ENCODE data around the gene DEPDC4.
"Not testable (repeated sequence)": the region's sequence is repeated elsewhere in the genome, so short reads cannot be mapped to it uniquely, and the experiment has no call there.

DEPDC4 gene

DNA sequence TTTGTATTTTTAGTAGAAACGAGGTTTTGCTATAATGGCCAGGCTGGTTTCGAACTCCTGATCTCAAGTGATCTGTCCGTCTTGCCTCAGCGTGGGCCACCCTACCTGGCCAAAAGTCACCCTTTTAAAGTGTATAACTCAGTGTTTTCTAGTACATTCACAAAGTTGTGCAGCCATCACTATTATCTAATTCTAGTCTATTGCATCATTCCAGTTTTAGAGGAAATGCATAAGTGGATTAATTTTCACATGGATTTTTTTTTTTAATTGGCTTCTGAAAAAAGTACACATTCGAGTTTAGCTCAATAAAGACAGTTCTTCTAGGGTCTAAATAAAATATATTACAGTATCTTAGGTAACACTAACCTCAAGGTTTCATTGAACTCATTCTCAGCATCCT, 3.7 kb downstream of the DEPDC4 start:
- DNase-seq (ENCODE audit: low read depth) = no peak

DNA sequence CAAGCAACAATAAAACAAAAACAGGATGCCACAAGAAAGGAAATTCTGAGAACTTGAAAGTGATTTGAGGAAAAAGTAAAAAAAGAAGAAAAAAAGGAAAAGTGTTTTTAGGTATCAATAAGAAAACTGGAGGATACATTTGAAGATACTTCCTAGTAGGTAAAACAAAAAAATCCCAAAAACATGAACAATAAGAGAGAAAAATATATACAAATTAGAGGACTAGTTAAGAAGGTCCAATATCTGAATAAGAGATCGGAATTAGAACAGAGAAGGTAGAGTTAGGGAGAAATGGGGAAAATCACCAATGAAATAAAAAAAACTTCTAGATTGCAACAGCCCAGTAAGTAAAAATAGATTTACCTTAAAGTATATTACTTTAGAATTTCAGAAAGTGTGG, 8.8 kb downstream of the DEPDC4 start:
- DNase-seq (ENCODE audit: low read depth) = no peak

DNA sequence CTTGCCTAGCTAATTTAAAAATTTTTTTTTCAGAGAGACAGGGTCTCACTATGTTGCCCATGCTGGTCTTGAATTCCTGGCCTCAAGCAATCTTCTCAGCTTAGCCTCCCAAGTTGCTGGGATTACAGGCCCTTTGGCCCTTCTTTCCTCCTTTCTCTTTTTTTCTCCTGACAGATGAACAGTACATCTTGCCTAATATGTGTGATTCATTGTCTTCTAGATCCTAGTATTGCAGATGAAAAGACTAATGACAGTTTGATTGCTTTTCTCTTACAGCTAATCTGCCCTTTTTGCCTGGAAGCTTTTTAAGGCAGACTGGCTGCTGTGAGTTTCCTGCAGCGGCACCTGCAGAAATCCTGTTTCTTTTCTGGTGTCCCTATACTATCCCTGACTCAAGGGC, 12.0 kb downstream of the DEPDC4 start:
- DNase-seq (ENCODE audit: low read depth) = no peak

DNA sequence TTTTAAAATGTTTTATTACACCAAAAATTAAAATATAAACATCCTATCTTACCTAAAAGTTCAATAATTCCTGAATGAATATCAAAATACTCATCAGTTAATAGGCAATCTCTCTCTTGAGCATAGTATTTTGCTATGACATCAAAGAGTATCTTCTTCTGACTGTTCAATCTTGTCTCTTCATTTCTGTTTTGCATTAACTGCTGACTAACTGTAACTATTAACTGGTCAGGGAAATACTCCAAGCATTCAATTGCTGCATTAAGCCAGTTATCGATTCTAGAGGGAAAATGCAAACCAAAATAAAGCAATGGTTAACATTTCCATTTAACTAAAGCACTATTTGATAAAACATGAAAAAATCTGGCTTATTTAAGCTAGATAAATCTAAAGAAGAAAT, 13.4 kb downstream of the DEPDC4 start:
- DNase-seq (ENCODE audit: low read depth) = no peak

DNA sequence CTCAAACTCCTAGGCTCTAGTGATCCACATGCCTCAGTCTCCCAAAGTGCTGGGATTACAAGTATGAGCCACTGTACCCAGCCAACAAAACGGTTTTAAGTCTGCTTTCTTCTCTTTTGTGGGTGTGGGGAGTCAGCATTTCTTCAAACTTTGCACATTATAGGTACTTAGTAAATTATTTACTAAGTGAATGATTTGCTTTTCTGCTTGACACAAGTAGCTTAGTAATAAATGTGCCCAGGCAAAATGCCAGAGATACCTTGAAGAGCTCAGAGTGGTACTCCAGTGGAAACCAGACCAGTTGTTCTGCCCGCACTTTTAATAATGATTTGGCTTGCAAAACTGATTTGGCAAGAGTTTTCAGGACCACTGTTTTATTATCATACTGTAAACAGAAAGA, 15.0 kb downstream of the DEPDC4 start:
- DNase-seq (ENCODE audit: low read depth) = no peak

DNA sequence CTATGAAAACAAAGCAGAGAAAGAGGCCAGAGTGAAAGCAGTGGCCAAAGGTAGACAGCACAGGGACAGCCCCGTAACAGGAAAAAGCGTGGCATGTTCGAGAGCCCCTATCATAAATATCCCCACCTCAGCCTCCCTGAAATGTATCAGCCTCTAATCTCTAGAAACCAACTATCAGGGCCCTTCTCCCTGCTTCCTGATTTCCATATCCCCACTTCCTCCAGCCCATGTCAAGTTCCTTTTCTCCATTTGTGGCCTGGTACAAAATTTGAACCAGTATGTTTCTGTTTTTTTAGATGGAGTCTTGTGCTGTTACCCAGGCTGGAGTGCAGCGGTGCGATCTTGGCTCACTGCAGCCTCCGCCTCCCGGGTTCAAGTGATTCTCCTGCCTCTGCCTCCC, 16.9 kb downstream of the DEPDC4 start:
- DNase-seq (ENCODE audit: low read depth) = no peak

DNA sequence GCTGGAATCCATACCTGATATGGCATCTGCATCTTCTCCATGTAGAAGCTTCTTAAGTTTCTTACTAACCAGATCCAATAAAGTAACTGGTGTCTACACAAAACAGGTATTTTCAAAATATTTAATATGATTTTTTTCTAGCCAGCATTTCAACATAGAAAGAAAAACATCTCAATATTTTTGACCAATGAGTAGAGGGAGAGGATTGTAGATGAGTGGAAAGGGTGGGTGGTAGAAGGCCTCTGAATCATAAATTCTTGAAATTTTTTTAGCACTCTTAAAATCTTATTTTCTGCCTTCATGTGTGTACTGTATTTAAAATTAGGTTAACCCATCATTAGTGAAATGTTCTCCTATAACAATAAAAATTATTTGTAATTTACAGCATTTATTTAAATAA, 18.0 kb downstream of the DEPDC4 start:
- DNase-seq (ENCODE audit: low read depth) = no peak

DNA sequence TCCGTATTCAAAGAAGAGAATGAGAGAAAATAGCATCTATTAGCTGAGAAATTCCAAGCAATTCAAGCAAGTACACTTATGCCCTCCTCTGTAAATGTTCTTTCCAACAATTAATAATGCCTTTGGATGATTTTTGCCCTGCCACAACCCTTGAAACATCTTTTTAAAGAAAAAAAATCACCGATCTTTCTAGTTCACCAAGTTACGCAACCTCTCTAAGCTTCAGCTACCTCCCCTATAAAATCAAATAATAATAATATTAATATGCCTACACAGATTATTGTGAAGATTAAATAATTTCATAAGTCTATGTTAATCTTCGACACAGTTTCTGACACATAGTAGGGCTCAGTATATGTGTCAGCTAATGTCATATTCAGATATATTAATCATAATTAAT, 19.1 kb downstream of the DEPDC4 start:
- DNase-seq (ENCODE audit: low read depth) = no peak

DNA sequence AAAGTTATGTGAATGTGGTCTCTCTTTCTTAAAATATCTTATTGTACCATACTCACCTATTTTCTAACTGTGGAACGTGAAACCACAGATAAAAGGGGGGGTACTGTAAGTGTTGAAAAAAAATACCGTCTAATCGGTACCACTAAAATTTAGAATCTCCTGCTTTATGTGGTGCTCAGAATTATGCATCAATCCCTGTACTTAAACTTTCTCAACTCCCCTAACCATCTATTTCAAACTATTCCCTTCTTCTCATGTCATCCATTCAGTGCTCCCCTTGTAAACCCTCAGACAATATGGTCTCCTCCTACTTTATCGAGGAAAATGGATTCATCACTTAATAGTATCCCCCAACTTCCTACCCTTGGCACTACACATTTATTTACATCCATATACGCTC, 23.7 kb downstream of the DEPDC4 start:
- DNase-seq (ENCODE audit: low read depth) = no peak

DNA sequence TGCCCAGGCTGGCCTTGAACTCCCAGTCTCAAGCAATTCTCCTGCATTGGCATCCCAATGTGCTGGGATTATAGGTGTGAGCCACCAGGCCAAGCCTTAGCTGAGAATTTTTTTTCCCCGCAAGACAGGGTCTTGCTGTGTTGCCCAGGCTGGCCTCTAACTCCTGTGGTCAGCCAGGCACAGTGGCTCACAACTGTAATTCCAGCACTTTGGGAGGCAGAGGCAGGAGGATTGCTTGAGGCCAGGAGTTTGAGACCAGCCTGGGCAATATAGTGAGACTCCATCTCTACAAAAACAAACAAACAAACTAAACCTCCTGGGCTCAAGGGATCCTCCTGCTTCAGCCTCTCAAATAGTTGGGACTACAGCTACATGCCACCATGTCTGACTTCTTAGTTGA, 27.3 kb downstream of the DEPDC4 start:
- DNase-seq (ENCODE audit: low read depth) = no peak

DNA sequence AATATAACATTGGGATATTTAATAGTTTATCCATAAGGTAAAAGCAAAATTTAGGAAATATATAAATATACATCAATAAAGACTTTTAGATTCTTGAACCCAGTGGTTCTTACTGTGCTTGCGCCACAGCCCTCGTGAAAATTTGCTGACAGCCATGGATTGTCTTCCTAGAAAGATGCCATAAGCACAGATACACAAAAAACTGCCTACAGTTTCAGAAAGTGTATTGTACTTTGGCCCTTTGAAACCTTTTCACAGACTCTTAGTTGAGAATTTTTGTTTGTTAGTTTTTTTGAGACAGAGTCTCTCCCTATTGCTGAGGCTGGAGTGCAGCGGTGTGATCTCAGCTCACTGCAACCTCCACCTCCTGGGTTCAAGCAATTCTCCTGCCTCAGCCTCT, 28.1 kb downstream of the DEPDC4 start:
- DNase-seq (ENCODE audit: low read depth) = no peak

DNA sequence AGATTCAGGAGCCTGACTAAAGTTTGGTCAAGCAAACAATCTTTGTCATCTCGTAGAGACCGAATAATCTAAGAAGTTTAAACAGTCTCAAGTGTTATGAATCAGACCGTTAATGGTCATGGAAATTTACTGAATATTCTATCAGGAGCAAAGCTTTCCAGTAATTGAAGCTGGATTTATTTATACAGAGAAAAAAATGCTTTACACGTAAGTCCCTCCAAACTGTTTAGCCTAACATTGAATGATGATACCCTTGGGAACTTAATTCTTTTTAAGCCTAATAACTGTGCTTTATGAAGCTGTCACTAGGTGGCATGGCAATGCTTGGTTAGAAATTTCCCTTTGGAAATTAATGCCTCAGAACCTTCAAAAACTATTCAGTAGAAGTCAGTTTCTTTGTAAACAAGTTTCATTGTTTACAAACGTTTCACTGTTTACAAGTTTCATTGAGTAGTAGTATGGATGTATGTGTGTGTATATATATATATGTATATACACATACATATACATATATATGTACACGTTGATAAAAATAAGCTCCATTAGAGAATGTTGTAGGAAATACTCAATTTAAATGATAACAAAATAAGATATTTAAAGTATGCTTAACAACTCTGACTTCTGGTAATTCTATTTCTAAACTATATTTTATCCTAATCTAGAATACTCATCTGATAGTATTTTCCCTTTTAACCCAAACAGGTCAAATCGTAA, 32.1 kb downstream of the DEPDC4 start:
- DNase-seq (ENCODE audit: low read depth) = peak; percentile 21

DNA sequence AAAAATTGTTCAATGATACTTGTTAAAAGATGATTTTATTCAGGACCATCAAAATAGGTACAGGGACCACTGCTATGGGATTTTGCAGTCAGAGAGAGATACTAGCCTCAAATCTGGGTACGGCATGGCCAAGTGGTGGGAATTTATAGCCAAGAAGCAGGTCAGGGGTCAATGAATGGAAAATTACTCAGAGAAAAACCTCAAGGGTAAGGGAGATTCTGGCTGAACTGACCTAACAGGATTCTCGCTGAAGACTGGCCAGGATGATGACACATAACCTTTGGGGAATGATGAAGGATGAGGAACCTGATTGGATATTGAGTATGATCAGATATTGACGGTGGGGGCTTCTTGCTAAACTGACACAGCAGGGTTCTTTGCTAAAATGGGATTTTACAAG, 32.7 kb downstream of the DEPDC4 start:
- DNase-seq (ENCODE audit: low read depth) = peak; percentile 27

DNA sequence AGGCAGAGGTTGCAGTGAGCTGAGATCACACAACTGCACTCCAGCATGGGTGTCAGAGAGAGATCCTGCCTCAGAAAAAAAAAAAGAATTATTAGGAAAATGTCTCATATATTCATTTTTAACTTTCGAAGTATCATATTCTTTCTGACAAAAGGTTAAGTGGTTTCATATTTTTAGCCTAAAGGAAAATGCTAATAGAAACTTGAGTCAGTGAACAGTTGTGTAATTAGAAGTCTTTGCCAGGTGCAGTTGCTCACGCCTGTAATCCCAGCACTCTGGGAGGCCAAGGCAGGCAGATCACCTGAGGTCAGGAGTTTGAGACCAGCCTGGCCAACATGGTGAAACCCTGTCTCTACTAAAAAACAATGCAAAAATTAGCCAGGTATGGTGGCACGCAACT, 35.0 kb downstream of the DEPDC4 start:
- DNase-seq (ENCODE audit: low read depth) = not testable (repeated sequence)

DNA sequence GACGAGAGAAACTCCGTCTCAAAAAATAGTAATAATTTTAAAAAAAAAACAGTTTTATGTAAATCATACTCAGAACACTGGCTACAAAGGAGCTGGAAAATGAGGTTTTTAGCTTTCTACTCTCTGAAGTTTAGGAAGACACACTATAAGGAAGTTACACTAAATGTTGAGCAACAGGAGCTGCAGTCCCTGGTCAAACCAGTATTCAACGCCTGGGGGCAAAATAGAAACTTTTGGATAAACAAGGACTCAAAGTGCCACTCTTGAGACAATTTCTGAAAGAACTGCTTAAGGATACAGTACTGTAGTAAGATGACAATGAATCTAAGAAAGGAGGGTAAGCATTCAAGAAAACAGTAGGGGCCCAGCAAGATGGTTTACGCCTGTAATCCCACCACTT, 37.0 kb downstream of the DEPDC4 start:
- no peak for DNase-seq (ENCODE audit: low read depth)

DNA sequence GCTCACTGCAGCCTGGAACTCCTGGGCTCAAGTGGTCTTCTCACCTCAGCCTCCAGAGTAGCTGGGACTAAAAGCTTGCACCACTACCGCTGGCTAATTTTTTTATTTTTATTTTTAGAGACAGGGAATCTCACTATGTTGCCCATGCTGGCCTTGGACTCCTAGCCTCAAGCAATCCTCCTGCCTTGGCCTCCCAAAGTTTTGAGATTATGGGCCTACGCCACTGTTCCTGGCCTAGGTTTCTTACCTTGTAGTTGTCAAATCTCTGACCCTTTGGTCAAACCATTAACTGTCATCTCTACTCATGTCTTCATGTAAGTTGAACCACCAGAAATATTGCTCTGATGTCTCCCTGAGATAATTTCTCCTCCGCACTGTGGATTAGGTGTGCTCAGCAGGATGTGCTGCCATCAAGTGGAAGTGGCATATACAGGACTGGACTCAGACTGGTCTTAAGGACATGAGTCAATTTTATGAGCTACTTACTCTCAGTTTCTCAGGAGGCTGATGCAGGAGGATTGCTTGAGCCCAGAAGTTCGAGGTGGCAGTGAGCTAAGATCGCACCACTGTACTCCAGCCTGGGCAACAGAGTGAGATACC, 37.7 kb downstream of the DEPDC4 start:
- no peak for DNase-seq (ENCODE audit: low read depth)

DNA sequence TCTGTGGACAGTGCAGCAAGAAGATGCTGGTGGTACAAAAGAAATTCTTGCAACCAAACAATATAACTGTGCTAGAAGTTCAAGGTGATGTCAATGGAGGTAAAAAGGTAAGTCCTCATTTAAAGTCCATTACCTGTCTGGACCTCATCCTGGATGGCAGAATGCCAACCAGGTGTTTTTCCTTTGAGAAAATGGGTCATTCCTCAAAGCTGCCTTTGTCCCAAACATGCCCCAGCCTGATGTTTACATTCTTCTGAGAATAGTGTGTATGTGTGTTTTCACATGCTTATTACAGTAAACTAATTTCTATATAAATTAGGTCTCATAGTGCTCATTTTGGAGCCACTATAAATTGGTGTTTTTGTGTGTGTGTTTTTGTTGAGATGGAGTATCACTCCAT, 41.4 kb downstream of the DEPDC4 start:
- no peak for DNase-seq (ENCODE audit: low read depth)

DNA sequence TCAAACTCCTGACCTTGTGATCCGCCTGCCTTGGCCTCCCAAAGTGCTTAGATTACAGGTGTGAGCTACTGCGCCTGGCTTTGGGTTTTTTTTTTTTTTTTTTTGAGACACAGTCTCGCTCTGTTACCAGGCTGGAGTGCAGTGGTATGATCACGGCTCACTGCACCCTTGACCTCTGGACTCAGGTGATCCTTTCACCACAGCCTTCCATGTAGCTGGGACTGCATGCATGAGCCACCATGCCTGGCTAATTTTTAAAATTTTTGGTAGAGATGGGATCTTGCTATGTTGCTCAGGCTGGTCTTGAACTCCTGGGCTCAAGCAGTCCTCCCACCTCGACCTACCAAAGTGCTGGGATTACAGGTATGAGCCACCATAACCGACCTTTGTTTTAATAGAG, 44.7 kb downstream of the DEPDC4 start:
- DNase-seq (ENCODE audit: low read depth) = not testable (repeated sequence)

DNA sequence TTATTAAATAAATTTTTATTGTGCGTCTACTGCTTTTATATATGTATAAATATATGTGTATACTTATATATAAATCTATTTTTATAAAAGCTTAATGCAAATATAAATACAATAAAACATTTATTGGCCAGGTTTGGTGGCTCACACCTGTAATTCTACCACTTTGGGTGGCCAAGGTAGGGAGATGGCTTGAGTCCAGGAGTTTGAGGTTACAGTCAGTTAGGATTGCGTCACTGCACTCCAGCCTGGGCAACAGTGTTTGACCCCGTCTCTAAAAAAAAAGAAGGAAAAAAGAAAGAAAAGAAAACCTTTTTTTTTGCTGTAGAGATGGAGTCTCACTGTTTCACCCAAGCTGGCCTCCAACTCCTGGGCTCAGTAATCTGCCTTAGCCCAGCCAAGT, 45.4 kb downstream of the DEPDC4 start:
- no peak for DNase-seq (ENCODE audit: low read depth)

DNA sequence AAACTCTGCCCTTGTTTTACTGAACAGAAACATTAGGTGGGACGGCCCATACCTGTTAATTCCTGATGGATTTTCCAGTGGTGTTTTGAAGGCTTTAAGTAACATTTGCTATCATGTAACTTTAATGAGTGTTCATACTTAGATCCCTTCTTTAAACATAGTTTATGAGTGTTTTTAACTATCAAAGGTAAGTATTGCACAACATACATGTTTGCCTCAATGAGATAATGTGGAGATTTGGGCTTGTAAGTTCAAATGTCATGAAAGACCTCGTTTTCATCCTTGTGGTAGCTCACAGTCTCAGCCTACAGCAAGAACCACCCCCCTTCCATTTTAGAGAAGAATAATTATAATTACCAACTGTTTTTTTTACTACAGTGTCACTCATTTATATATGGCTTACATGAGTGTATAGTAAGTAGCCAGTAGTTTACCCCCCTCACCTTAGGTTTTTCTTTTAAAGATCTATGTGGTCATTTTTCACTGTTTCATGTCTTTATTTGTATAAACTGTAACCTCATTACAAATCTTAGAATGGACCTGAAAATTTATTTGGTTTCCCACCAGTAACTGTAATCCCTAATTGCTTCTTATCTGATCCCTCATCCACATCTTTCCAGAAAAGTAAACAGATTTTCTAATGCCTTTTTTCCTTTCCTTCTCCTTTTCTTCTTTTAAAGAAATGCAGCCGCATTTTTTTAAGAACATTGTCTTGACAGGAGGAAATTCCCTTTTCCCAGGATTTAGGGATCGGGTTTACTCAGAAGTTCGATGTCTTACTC, 47.4 kb downstream of the DEPDC4 start:
- DNase-seq (ENCODE audit: low read depth) = no peak

DNA sequence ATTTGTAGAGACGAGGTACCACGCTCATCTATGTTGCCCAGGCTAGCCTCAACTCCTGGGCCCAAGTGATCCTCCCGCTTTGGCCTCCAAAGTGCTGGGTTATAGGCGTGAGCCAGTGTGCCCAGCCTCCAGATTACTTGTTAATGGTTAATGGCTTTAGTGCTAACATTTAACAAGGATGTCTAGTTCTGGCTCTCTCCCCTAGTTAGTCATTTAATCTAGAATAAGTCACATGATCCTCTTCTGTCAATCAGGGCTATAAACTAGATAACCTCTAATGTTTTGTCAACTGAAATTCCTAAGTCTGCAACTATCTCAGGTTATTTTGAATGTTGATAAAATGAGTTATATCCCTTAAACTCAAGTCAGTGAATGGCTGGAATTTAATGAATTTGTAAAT, 50.5 kb downstream of the DEPDC4 start:
- no peak for DNase-seq (ENCODE audit: low read depth)

DNA sequence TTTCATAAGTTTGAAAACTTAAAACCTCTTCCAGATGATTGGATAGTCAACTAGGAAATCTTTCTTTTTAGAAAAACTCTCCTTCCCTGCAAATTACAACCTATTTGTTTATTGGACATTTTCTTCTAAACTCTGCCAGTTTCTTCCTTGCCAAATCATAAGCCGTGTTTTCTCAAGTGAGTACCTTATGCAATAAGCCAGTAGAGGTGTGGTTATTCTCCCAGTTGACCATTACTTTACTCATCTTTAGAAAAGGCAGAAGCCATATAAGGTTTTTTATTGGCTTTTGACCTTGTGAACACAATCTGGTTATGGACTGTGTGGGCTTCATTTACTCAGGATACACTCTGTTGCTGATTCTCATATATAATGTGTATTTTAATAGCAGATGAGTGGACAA, 51.7 kb downstream of the DEPDC4 start:
- no peak for DNase-seq (ENCODE audit: low read depth)

DNA sequence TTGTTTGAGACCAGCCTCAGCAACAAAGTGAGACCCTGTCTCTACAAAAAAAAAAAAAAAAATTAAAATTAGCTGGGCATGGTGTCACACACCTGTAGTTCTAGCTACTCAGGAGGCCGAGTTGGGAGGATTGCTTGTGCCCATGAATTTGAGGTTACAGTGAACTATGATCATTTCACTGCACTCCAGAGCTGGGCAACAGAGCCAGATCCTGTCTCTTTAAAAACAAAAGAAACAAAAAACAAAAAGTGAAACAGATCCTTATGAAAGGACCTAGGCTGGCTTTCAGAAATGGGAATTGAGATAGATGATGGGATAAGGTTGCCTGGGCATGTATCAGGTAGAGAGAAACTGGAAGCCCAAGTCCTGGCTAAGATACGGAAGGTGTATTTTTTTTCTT, 52.4 kb downstream of the DEPDC4 start:
- DNase-seq (ENCODE audit: low read depth) = no peak
